GM21447 (cell line): Measurements from ENCODE around the gene SEC16B.

ENCODE experiments used
- ATAC-seq: cut with Tn5 transposase; IDR thresholded peaks from one replicate; pipeline ENCODE4 v1.9.1; 2021; ENCODE audit not compliant: unreplicated experiment

SEC16B gene

DNA sequence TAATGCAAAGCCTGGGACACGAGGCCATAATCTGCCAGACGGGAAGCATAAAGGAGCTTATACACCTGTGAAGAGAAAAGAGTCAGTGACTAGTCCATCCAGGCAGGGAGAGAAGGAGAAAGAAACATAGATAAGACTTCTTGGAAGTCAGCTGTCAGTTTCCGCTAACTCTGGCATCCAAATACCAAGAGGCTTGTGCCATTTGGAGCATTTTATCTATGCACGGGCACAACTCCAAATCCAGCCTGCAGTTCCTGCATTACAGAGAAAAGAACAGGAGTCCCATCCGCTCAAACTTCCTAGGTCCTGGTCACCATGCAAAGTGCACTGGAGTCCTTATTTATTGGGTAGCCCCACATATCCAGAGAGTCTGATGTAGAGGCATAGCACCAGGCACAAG, 27.9 kb downstream of the SEC16B start:
- no peak for ATAC-seq

DNA sequence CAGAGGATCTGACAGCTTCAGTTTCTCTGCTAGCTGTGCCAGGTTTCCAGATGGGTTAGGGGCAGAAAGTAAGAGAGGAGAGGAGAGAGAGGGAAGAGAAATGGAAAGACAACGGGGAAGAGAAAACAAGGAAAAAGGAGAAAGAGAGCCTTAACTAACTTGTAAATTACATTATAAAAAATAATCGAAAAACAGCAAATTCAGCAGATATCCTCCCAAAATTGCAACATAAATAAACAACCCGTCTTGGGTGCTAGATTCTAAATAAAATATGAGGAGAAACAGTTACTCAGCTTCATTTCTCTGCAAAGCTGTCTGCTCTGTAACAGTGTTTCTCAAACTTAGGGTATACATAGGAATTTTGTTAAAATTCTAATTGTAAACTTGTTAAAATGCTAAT, 29.2 kb downstream of the SEC16B start:
- ATAC-seq: no peak

DNA sequence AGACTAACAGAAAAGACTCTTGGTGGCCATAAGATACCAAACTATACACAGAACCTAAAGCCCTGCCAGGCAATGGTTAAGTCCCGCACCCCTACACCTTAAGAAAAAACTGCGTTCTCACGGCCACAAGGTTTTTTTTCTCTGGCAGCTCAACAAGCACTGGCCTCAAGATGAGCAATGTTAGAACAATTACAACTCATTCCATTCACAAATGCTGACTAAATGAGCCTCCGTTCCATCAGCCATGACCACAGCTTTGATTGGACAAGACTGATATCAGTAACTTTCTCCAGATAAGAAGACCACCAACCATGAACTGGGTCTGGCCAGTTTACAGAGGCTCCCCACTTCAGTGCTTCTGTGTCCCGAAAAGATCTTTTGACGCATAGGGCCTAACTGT, 31.9 kb downstream of the SEC16B start:
- ATAC-seq: no peak

DNA sequence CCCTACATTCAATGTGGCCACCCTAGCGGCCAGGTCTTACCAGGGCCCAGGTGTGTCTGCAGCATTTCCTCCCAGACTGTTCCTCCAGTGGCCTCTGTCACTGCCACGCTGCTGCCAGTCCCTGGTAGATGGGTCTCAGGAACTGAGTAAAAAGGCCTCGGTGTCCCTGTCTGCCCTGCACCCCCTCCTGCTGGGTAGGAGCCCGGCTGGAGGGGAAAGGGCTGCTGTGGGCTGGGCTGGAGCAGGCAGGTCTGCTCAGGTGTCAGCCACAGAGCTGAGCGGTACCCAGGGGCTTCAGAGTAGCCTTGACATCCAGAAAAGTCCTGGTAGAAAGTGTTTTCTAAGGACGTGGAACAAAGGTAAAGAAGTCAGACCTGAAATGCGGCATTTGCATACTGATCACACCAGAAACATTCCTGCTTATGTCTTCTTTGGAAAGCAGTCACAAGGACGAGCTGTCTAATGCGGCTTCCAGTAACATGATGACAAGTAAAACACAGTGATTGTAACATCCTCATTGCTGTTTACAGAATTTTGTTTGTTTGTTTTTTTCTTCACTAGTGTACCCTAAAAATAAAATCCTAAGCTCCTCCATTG, 32.6 kb downstream of the SEC16B start:
- ATAC-seq: no peak

DNA sequence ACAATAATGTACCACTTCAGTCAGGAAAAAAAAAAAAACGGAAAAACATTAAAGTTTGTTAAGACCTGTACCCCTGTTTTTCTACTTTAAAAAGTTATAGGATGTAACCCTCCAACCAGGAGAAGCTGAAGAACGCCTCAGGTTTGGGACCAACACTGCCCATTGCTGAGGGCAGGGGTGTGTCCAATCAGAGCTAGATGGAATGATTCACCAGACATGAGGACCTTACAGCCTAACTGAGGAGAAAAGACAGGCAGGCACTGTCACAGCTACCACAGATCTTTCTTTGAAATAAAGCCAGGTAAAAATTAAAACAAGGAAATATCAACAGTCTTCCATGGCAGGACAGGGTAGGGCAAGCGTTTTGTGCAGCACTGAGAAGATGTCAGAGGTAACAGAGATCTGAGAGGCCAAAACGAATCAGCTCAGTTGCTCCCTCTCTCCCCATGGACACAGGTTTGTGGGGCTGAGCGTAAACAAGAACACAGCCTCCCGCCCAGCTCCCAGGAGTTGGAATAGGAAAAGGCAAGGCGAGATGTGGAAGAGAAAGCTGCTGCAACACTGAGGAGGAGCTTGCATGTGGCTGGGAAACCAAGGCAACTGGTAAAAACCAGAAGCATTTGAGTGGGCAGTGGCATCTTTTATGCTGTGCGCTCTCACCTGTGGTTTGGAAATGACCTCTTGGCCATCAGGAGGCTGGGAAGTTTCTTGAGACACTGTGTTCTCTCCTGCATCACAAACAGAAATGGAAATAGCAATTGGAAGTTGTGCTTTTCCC, 34.0 kb downstream of the SEC16B start:
- no peak for ATAC-seq

DNA sequence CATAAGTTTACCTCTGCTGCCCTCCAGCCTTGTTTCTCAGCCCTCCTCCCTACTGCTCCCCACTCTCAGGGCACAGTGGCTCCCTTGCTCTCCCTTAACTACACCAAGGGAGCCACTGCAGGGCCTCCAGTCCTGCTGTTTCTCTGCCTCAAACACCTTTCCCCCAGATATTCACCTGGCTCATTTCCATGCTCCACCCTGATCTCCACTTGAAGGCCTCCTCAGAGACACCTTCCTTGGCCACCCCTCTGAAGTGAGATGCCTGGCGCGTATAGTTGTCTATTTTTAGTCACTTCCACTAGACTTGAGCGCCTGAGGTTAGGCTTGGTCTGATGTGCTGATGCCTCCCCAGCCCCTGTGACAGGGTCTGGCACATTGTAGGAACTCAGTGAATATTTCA, 34.9 kb downstream of the SEC16B start:
- no peak for ATAC-seq

DNA sequence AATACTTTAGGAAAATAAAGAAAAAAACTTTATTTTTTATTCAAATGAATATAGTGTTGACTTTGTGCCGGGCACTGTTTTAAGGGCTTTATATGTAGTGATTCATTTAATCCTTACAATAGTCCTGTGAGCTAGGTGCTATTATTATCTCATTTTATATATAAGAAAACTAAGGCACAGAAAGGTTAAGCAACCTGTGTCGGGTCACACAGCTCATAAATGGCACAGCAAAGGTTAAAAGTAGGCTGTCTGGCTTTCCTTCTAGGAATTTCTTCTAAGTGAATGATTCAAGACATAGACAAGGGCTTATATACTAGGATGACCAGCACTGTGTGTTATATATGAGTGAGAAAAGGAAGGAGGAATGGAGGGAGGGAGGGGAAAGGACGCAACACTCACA, 35.4 kb downstream of the SEC16B start:
- no peak for ATAC-seq

DNA sequence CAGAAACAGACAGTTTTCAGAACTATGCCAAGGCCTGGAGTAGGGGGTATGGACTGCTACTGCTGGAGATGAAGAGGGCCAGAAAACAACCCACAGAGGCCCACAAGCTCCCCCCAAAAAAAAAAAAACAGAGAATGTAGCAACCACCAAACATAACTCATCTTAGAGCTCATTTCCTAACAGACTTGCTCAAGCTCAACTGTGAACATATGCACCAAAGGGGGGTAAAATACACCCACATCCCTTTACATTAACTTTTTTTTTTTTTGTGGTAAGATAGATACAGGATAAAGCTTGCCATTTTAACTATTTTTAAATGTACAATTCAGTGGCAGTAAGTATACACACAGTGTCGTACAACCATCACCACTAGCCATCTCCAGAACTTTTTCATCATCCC, 36.0 kb downstream of the SEC16B start:
- no peak for ATAC-seq

DNA sequence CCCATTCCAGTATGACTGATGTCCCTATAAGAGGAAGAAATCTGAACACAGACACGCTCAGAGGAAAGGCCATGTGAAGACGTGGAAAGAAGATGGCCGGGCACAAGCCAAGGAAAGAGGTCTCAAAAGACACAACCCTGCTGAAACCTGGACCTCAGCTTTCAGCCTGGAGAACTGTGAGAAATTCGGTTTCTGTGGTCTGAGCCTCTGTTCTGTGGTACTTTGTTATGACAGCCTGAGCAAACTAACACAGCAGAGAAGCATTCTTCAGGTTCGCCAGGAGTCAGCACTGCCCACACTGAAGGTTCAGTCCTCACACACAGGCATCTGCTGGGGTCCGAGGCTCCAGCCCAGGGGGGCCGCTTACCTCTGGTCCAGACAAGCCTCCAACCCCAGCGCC, 37.7 kb downstream of the SEC16B start:
- no peak for ATAC-seq

DNA sequence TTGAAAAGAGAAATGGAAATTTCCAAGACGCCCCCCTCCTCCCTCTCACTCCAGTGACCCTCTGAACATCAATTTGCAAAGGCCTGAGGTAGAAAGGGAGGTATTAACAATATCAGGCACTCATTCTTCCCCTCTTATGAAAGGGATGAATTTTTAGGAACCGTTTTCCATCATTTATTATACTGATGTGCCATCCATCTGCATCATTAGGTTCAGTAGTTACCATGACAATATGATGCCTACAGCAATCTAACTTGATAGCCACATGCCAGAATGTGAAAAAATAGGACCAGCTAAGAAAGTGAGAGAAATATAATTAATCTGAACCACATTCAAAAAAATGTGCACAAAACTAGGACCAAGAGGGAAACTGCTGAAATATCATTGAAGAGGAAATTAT, 40.9 kb downstream of the SEC16B start:
- ATAC-seq: no peak

DNA sequence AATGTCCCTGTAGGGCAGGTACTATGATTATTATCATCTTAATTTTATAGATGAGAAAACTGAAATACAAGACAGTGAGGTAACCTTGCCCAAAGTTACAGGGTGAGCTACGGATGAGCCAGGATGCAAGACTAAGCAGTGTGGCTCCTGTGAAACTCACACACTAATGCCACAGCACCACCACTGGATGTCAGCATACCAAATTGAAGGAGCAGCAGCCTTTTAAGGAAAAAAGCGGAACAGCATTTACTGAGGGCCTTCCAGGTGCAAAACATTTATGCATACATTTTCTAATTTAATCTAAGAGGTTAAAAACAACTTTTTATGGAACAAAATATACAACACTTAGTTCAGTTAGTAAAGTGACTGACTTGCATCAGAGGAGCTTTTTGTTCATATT, 41.7 kb downstream of the SEC16B start:
- ATAC-seq: no peak

DNA sequence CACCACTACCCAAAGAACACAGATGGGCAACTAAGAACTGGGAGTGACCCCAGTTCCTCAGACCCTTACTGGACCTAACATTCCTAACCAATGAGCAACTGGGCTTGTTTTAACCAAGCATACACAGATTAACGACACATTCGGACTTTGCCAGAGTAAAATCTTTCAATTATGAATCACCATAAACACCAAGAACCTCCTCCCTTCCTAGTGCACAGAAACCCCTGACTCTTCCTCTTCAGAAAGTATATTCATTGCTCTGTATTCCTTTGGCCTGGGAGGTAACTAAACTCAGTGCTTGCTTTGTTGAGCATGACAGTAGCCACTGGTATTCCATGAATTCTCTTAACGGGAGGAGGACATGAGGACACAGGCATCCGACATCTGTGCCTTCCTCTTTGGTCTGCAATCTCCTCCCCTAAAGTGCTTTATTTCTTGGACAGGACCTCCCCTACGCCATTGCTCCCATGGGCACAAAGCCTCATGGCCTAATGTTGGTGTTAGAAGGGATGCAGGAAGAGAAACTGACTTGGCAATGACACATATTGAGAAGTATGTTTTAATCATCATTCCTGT, 42.7 kb downstream of the SEC16B start:
- no peak for ATAC-seq

DNA sequence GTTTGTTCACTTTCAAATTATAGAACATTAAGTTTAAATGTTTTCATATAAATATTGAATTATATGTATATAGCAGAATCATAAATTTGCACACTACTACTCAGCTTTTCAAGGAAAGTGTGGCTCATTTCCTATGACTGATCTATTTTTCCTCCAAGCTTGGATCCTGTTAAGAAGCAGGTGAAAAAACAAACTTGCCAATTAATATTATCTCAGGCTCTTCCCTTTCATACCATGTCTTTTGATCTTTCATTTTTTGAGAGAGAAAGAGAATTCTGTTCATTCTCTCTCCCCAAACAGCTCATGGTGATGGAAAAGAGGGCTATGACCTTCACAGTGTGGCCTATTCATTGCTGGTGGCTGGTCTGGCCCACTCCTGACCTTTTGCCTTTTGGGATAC, 43.7 kb downstream of the SEC16B start:
- ATAC-seq: no peak

DNA sequence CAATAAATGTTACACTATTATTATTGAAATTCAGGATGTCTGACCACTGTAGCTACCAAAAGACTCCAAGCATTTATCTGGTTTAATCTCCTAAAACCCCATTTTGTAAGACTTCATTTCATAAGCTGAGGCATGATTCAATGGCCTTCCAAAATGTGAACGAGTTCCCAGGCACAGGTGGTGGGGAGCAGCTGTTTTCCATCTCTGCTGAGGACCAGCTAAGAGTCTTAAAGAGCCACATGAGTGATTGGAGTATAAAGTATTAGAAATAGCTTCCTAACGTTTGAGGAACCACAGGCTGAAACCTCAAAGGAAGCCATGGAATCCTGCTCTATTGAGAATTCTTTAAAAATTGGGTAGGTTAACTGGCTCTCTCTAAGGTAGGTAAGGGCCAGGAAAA, 44.9 kb downstream of the SEC16B start:
- no peak for ATAC-seq

DNA sequence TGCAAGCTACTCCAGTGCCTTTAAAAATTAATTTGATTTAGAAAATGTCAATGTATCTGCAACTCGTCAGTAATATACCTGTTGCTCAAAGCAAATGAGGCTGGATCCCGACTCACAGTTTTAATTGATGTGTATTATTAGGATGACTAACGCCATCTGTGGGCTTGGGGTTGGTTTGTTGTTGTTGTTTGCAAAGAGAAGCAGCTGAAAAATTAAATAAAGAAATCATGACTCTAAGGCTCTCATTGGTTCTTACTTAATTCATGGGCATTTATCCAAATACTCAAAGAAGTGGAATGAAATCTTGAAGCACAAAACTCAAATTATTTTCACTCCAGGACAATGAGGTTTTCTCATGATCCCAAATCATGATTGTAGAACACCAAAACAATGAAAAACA, 46.4 kb downstream of the SEC16B start:
- ATAC-seq: no peak

DNA sequence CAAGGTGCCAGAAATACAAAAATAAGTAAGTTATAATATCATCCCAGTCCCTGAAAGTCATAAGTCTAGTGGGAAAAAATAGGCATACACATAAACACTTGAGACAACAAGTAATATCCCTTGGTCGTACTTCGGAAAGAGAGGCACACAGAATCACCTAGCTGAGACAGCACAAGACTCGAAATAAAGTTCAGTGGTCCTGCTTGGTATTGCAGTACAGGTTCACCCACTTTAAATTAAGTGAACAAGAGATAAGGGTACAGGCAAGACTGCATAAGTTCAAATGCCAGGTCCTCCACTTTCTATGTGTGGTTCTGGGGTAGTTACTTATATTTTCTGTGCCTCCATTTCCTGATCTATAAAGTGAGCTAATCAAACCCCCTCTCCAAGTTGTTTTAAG, 47.6 kb downstream of the SEC16B start:
- no peak for ATAC-seq

DNA sequence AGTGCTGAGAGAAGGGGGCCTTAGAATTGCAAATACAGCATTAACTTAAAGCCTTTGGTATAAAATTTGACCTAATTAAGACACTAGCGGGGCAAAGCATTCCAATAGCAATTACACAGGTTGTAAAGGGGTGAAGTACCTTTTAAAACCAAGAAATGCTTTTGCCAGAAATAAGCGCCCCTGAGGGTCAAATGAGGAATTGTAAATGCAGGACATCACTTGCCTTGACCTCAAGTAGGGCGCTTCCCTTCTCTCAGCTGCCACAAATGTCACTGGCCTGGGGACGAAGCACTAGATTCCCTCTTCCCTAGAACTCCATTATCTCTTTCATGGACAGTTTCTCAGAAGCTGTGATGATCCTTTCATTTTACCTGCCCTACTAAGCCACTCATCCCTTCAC, 48.3 kb downstream of the SEC16B start:
- no peak for ATAC-seq

DNA sequence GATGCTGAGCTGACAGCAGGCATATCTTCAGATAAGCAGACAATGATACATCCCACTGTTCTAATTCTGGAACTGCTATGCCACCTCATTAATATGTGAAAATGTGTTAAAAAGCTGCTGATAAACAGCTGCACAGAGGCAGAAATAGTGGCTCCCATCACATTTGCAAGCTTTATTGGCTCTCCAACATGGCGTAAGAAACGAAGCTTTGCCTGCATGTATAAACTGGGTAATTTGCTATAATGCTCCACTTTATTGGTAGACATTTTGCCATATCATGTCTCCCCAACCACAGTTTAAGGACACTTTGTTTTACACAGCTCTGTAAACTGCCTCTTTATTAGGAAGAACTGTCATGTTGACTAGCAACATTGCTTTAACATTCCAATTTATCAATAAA, 49.8 kb downstream of the SEC16B start:
- no peak for ATAC-seq

DNA sequence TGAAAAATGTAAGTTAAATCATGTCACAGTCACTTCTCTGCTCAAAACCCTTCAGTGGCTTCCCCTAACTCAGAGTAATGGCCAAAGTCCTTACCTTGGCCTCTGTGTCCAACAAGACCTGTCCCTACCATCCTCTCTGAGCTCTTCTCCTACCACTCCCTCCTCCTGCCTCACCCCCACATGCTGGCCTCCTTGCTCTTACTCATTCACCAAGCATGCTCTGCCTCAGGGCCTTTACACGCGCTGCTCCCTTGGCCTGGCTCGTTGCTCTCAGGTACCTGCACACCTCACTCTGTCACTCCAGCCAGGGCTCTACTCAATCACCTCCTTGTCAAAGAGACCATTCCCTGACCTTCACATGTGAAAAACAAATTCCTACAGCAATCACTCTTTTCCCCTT, 54.2 kb downstream of the SEC16B start:
- ATAC-seq: no peak

DNA sequence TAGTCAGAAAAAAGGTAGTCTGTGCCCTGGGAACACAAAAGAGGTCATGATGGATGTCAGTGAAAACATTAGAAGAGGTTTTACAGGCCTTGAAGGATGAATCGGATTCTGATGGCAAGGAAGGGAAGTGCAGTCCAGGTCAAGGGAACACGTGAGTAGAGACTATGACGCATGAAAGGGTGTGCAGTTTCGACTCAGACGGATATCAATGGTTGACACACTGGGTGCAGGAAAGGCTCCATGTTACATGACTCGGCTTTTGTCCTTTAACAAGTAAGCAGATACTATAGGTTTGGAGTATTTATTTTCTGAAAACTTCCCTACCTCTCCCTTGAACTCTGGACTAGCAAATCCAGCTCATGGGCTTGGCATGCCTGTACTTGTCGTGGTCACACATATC, 55.3 kb downstream of the SEC16B start:
- no peak for ATAC-seq

DNA sequence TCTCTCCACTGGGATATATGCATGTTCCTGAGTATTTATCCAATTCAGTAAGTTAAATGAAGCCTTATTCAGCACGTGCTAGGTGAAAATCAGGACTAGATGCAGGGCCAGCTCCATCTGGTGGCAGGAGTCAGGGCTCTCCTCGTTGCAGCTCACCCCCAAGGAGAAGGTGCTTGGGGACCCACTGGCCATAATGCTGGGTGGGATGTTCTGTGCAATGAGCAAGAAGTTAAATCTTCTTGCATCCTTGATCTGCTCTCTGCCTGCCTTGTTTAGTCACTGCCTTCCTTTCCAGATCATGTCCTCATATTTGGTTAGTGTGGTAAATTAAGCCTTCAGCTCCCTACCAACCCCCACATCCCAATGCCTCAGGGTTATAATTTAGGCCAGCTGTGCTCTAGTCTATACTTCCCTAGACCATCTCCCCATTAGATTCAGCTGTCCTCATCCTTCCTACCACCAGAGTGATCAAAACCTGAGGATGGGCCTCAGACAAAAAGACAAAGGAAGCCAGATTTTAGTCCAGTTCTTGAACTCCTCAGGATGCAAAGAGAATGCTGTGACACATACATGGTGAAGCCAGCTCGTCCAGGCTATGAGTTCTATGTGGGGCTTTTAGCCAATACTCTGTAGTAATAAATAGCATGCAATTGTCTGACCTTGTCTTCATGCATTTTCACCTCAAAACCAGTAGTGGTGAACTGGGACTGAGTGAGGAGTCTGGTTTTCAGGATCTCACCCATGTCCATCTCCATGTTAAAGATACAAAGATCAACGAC, 55.9 kb downstream of the SEC16B start:
- no peak for ATAC-seq

DNA sequence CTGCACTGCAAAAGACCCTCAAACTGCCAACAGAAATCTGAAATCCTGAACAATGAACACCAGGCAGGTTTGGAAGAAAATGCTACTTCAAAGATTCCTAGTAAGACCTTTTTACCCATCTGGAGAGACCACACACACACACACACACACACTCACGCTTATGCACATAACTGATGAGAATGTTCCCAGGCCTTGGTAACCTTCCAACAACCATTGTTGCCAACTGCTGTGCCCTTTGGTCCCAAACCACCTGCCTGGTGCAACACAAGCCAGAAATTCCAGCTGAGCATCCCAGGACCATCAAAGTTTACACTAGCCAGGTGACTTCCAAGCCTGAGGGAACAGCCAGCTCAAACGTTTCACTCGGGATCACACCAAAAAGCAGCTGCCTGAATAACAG, 56.9 kb downstream of the SEC16B start:
- no peak for ATAC-seq
